ENCODE results near the gene KRTAP19-7.

KRTAP19-7 gene

GRCh38 chr21:30561957-30562356, 843 bp upstream of the KRTAP19-7 start:
- no peak for DNase-seq (ENCODE audit: low read depth)
- no peak overlapping the region for H3K4me3 ChIP-seq (replicated peaks; ENCODE audit: low read depth, low read length)
- TF ChIP-seq CTCF (IDR thresholded peaks at IDR 0.05; ENCODE audit: low read length, missing control alignments) = no peak

GRCh38 chr21:30555095-30555494, 6.0 kb downstream of the KRTAP19-7 start:
- TF ChIP-seq CTCF (IDR thresholded peaks at IDR 0.05; ENCODE audit: low read length, missing control alignments) = no peak
- H3K4me3 ChIP-seq (replicated peaks; ENCODE audit: low read depth, low read length) = no peak overlapping the region
- no peak for DNase-seq (ENCODE audit: low read depth)

GRCh38 chr21:30552782-30553181, 8.3 kb downstream of the KRTAP19-7 start:
- no peak for TF ChIP-seq CTCF (IDR thresholded peaks at IDR 0.05; ENCODE audit: low read length, missing control alignments)
- DNase-seq (ENCODE audit: low read depth) = no peak
- no peak overlapping the region for H3K4me3 ChIP-seq (replicated peaks; ENCODE audit: low read depth, low read length)

GRCh38 chr21:30541764-30542163, 19.4 kb downstream of the KRTAP19-7 start, which contains the start of gene KRTAP19-6:
KRTAP19-6 (minus strand) TSS chr21:30541864; CDS start chr21:30541833, 31 bp downstream.
- no peak for DNase-seq (ENCODE audit: low read depth)
- no peak for TF ChIP-seq CTCF (IDR thresholded peaks at IDR 0.05; ENCODE audit: low read length, missing control alignments)
- no peak within 1 kb of the TSS for H3K4me3 ChIP-seq (replicated peaks; ENCODE audit: low read depth, low read length)

GRCh38 chr21:30518876-30519275, 42.2 kb downstream of the KRTAP19-7 start:
- DNase-seq (ENCODE audit: low read depth) = no peak
- no peak overlapping the region for H3K4me3 ChIP-seq (replicated peaks; ENCODE audit: low read depth, low read length)
- TF ChIP-seq CTCF (IDR thresholded peaks at IDR 0.05; ENCODE audit: low read length, missing control alignments) = no peak

GRCh38 chr21:30515681-30516080, 45.4 kb downstream of the KRTAP19-7 start:
- TF ChIP-seq CTCF (IDR thresholded peaks at IDR 0.05; ENCODE audit: low read length, missing control alignments) = no peak
- DNase-seq (ENCODE audit: low read depth) = no peak
- H3K4me3 ChIP-seq (replicated peaks; ENCODE audit: low read depth, low read length) = no peak overlapping the region

Measured in fibroblast of pulmonary artery (primary cell).